Measurements from ENCODE around the gene TMTC1.

- TF ChIP-seq CTCF (IDR thresholded peaks at IDR 0.05): no peak
- no peak for TF ChIP-seq POLR2A (IDR thresholded peaks at IDR 0.05)
These were observed 109.3 kb downstream of the TMTC1 start for GRCh38 chr12:29674463-29674862.
